T1000 (cell line): Measurements from ENCODE around the gene MBOAT2.
"Not testable (repeated sequence)": the region's sequence is repeated elsewhere in the genome, so short reads cannot be mapped to it uniquely, and the experiment has no call there.

Experiments
- DNase-seq: peaks from one replicate; lab custom pipeline; 2025; ENCODE audit warnings: mixed read lengths; lab: John Stamatoyannopoulos, UW

The MBOAT2 gene

GRCh38 chr2:8957628-8958027 is 45.9 kb downstream of the MBOAT2 start:
- DNase-seq = no peak

DNA sequence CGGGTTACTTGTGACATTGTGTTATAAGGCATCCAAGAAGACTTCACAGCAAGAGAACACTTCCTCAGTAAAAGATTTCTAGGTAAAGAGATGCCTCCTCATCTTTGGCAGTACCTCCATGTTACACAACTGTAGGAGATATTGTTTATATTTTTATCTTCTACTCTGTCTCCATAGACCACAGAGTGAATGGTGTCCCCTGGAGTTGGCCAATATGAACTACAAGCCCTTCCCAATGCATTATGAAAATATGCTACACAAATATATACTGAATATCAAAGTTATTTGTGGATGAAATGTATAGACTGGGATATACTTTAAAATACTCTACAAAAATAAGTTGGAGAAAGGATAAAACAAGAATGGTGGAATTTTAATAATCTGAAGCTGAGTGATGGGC is 46.7 kb downstream of the MBOAT2 start:
- DNase-seq = no peak

DNA sequence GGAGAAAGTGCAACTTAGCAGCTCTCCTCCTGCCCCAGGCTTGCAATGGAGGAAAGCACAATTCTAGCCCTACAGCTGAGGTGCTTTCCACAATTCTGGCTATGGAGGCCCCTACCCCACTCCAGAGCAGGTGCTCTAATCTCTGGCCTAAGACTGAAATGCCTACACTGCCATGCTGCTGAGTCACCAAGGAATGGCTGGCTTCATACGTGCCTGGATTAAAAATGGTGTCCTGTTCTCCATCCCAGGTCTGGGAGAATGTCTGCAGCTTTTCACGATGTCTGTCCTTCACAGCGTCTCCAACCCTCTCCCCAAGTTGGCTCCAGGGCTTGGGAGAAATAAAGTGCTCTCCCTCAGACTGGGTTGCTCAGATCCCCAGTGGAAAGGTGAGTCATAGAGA is 48.5 kb downstream of the MBOAT2 start:
- no peak for DNase-seq

DNA sequence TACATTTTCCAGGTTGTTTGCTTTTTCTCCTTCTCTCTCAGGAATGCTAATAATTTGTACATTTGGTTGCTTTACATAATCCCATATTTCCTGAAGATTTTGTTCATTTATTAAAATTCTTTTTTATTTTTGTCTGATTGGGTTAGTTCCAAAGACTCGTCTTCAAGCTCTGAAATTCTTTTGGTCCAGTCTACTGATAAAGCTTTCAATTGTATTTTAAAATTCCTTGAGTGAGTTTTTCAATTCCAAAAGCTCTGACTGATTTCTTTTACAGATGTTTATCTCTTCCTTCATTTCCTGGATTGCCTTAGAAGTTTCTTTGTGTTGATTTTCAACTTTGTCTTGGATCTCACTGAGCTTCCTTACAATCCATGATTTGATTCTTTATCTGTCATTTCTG is 50.0 kb downstream of the MBOAT2 start:
- no peak for DNase-seq

DNA sequence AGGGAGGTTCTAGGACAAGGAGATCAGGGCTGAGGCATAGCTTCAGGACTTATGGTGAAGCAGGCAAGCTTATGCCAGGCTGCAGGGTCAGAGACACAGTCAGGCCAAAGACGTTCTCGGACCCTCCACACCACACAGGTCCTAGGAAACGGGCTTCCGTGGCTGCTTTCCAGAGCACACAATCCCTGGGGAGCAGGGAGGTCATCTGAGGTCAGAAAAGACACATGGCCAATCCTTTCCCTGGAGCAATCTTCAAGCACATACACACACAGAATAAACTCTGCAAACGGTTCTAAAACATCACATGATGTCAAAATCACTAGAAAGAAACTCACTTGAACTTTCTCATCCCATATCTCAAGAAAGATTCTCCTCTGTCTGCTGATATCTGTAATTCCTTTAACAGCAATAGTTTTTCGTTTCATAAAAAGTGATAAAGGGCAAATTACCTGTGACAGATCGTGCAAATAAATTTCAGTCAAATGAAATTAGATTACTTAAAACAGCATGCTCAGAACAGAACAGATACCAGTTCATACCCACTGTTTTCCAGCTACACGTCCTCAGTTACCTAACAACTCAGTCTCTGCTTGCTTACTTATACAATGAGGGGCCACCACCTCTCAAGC is 63.9 kb downstream of the MBOAT2 start:
- DNase-seq = no peak

- DNase-seq = no peak
Observed at GRCh38 chr2:8938384-8938783, 65.1 kb downstream of the MBOAT2 start.

GRCh38 chr2:8935982-8936381 is 67.5 kb downstream of the MBOAT2 start:
- no peak for DNase-seq

DNA sequence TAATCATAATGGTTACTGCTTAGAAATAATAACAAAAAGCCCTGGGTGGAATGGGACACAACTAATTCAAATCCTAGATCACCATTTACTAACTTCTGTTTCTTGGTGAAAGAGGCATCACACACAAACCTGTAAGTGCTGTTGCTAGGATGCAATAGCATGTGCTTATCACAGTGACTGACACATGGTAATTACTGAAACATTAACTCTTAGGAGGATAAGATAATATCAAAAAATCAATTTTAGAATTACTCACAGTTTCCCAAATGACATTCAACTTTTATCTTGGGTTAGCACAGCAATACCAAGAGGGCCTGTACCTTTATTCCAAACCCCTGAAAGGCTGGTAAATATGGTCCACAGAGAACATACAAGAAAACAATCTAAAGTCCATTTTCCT is 69.1 kb downstream of the MBOAT2 start:
- DNase-seq = no peak

DNA sequence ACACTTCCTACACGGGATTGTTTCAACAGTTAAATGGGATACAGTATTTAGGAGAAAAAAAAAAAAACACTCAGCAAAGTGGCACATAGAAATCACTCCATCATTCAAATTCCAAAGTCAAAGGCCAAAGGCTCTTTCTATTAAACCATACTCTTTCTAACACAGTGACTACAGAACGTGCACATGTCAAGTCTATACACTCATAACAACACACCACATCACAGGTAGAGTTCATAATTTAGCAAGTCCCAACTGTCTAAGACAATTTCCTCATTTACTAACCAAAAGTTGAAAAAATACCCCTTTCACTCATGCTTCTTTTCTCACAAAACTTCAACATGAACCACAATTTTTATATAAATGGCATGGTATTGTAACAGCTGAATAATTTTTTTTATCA is 70.8 kb downstream of the MBOAT2 start:
- DNase-seq = no peak

DNA sequence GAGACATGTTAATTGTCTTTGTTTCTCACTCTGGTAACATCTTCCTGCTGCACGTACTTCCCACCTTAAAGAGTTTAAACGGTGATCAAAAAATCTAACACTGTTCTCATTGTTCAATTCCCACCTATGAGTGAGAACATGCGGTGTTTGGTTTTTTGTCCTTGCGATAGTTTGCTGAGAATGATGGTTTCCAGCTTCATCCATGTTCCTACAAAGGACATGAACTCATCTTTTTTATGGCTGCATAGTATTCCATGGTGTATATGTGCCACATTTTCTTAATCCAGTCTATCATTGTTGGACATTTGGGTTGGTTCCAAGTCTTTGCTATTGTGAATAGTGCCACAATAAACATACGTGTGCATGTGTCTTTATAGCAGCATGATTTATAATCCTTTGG is 73.3 kb downstream of the MBOAT2 start:
- DNase-seq = not testable (repeated sequence)

GRCh38 chr2:8929128-8929527 is 74.4 kb downstream of the MBOAT2 start:
- DNase-seq = no peak

DNA sequence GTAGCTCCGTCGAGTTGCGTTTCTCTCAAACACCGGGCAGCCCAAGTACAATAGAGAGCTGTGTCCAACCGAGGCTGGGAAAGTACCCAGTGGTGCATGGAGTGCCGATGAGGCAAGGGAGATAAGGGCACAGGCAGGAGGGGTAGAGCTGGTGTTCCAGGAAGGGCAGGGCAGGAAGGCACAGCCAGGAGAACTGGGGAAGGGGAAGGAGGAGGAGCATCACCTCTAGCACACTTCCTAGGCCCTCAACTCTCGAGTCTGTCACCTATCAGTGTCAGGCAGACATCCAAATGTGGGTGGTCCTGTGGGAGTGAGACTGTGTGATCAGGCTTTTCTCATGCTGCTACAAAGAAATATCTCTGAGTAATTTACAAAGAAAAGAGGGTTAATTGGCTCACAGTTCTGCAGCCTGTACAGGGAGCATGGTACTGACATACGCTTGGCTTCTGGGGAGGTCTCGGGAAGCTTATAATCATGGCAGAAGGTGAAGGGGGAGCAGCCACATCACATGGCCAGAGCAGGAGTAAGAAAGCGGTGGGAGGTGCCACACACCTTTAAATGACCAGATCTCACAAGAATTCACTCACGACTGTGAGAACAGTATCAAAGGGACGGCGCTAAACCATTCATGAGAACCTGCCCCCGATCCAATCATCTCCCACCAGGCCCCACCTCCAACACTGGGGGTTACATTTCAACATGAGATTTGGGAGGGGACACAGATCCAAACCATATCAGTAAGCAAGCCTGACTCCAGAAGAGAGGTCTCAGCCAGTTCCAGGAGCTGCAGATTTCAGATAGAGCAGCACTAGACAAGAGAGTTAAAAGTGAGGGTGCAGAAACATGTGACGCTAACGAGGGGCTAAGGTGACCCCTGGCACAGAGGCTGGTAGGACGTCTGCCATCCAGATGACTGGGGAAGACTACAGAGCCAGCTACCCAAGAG is 75.7 kb downstream of the MBOAT2 start:
- no peak for DNase-seq

GRCh38 chr2:8926356-8926755 is 77.1 kb downstream of the MBOAT2 start:
- DNase-seq = no peak

GRCh38 chr2:8925411-8925810 is 78.1 kb downstream of the MBOAT2 start:
- DNase-seq = no peak

- no peak for DNase-seq
Observed at GRCh38 chr2:8923183-8923582, 80.3 kb downstream of the MBOAT2 start.

DNA sequence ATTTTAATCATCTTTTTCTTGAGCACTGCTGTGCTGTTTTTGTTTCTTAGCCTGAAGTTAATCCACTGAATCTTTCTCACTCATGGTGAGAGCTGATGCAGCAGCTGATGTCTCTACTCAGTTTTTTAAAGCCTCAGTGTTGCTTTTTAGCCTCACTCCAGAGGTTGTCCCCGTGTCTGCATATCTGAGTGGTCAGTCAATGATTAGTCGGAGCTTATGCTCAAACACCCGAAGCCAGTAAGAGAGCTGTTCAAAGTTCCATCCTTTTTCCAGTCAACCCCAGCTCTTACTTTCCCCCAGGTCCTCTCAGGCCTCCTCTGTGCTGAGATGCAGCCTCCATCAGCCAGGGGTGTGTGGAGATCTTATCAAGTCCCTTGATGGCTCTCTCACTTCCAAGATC is 81.1 kb downstream of the MBOAT2 start:
- no peak for DNase-seq

GRCh38 chr2:8918412-8918811 is 85.1 kb downstream of the MBOAT2 start:
- DNase-seq = no peak

- no peak for DNase-seq
Observed at GRCh38 chr2:8915941-8916340, 87.5 kb downstream of the MBOAT2 start.

- not testable (repeated sequence) for DNase-seq
Observed at GRCh38 chr2:8913767-8914166, 89.7 kb downstream of the MBOAT2 start.

DNA sequence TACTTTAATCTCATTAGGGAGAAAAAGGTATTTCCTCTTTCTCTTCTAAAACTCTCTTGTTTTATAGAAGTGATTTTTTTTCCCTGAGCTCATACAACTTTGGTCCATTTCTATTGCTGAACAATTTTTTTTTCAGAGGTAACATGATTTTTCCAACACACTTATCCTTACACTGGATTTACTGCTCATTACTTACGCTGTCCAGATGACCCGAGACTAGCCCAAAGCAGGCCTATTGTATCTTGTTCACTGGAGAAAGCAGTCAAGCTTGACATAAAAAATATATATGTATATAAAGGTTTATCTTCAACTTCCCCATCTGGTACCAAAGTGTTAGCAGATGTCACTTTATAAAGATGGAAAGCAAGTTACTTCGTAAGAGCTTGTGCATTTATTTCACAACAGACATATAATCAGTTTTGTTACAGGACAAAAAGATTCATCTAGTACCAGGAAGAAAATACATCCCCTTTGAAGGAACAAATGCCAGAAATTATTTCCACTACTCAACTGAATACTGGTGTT is 95.7 kb downstream of the MBOAT2 start:
- DNase-seq = no peak

DNA sequence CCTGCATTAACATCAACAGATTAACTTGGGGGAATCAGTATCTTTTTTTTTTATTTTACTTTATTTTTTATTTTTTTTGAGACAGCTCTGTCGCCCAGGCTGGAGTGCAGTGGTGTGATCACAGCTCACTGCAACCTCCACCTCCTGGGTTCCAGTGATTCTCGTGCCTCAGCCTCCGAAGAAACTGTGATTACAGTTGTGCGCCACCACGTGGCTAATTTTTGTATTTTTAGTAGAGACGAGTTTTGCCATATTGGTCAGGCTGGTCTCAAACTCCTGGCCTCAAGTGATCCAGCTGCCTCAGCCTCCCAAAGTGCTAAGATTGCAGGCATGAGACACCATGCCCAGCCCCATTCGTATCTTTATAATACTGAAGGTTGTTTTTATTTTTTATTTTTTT is 99.6 kb downstream of the MBOAT2 start:
- DNase-seq = not testable (repeated sequence)

GRCh38 chr2:8902757-8903156 is 100.7 kb downstream of the MBOAT2 start:
- not testable (repeated sequence) for DNase-seq

DNA sequence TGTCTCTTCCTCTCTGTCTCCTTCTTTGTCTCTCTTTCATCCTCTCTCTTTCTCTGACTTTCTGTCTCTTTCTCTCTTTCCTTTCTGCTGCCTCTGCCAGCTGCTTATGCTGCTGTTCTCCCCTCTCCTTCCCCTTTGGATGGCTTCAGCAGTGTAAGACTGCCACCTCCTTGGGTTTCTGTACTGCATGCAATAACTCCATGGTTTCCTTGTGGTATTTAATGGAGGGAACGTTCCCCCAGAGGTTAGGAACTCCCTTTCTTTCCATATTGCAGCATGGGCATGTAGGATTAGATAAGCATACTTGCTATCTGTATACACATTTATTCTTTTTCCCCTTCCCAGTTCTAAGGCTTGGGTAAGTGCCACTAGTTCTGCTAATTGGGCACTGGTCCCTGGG is 106.3 kb downstream of the MBOAT2 start:
- DNase-seq = not testable (repeated sequence)
